ENCODE data around the gene BSN.

BSN gene

DNA sequence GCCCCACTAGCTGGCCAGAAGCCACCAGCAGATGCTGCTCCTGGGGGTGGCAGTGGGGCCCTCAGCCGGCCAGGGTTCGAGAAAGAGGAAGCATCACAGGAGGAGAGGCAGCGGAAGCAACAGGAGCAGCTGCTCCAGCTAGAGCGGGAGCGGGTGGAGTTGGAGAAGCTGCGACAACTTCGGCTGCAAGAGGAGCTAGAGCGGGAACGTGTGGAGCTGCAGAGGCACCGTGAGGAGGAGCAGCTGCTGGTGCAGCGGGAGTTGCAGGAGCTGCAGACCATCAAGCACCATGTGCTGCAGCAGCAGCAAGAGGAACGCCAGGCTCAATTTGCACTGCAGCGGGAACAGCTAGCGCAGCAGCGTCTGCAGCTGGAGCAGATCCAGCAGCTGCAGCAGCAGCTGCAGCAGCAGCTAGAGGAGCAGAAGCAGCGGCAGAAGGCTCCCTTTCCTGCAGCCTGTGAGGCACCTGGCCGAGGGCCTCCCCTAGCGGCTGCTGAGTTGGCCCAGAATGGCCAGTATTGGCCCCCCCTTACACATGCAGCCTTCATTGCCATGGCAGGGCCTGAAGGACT lies 102.3 kb downstream of the BSN start:
- DNase-seq (ENCODE audit: low spot score): no peak

DNA sequence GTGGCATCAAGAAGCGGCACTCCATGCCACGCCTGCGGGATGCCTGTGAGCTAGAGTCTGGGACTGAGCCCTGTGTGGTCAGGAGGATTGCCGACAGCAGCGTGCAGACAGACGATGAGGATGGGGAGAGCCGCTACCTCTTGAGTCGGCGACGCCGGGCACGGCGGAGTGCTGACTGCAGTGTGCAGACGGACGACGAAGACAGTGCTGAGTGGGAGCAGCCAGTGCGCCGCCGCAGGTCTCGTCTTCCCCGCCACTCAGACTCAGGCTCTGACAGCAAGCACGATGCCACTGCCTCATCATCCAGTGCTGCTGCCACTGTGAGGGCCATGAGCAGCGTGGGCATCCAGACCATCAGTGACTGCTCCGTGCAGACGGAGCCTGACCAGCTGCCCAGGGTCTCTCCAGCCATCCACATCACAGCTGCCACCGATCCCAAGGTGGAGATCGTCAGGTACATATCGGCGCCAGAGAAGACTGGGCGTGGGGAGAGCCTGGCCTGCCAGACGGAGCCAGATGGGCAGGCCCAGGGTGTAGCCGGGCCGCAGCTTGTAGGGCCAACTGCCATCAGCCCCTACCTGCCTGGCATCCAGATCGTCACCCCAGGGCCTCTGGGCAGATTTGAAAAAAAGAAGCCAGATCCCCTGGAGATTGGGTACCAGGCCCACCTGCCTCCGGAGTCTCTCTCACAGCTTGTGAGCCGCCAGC lies 103.1 kb downstream of the BSN start:
- DNase-seq (ENCODE audit: low spot score): no peak

- DNase-seq (ENCODE audit: low spot score): no peak
These were observed 104.4 kb downstream of the BSN start for GRCh38 chr3:49658711-49659110.

GRCh38 chr3:49659756-49660155 lies 105.5 kb downstream of the BSN start:
- DNase-seq (ENCODE audit: low spot score): no peak

DNA sequence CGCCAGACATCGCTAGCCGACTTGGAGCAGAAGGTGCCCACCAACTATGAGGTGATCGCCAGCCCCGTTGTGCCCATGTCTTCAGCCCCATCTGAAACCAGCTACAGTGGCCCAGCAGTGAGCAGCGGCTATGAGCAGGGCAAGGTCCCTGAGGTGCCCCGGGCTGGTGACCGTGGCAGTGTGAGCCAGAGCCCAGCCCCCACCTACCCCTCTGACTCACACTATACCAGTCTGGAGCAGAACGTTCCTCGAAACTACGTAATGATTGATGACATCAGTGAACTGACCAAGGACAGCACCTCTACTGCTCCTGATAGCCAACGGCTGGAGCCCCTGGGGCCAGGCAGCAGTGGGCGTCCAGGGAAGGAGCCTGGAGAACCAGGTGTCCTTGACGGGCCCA lies 107.0 kb downstream of the BSN start:
- DNase-seq (ENCODE audit: low spot score): no peak

GRCh38 chr3:49662021-49662420 lies 107.7 kb downstream of the BSN start:
- DNase-seq (ENCODE audit: low spot score): no peak

GRCh38 chr3:49662720-49663413 lies 108.6 kb downstream of the BSN start:
- DNase-seq (ENCODE audit: low spot score): no peak

DNA sequence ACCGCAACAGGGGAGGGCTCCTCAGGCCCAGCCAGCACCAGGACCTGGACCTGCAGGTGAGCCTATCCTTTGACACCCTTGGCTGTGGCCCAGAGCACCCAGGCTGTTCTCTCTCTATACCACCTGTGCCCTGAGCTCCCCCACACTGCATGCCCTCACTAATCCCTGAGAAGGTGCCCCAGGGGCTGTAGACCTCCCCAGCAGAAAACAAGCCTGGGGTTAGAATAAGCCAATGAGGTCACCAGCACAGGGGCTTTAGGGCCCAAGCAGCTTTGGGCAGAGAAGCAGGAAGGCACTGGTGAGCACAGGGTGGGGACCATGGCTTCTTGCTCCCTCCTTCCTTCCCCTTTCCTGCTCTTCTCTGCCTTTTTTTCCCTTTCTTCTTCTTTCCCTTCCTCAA lies 109.6 kb downstream of the BSN start:
- no peak for DNase-seq (ENCODE audit: low spot score)

DNA sequence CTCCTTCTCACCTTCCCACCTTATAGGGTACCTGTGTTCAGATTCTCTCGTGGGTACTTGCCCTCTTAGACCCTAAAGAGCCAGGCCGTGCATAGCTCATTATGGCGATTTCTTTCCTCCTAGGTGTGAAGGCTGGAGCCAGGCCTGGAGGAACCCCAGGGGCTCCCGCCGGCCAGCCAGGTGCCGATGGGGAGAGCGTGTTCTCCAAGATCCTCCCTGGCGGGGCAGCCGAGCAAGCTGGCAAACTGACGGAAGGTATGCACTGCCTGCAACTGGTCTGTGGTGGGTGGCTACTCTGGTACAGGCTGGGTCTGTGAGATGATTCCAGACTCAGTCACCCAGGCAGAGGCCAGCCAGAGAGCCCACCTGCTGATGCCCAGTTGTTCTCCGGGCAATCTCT lies 110.0 kb downstream of the BSN start:
- no peak for DNase-seq (ENCODE audit: low spot score)

DNA sequence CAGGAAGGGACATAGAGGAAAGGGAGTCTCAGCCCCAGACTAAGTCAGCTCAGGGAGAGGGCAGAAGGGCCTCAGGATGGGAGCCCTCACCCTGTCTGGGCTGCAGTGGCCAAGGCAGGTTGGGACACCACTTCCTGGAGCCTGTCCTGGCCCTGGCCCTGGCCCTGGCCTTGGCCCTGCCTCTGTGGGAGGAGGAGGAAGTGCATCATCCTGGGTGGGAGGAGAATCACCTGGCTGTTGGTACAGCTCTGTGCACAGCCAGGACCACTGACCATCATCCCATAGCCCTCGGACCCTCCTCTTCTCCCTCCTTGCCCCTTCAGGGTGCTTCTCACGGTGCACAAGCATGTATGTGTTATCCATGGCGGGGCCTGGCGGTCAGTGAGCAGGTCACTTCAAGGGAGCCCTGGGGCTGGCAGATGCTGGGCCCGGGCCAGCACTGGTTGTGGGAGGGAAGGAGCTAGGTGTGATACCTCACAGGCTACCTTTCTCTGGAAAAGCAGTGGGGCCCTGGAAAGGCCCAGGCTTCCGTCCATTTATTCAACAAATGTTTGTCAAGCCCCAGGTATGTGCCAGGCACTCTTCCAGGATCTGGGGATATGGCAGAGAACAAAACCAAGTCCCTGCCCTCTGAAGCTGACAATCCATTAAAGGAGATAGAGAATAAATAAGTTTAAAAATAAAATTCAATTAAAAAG lies 111.7 kb downstream of the BSN start:
- no peak for DNase-seq (ENCODE audit: low spot score)

- no peak for DNase-seq (ENCODE audit: low spot score)
These were observed 112.3 kb downstream of the BSN start for GRCh38 chr3:49666592-49666991.

- no peak for DNase-seq (ENCODE audit: low spot score)
These were observed 113.6 kb downstream of the BSN start for GRCh38 chr3:49667701-49668413.

- DNase-seq (ENCODE audit: low spot score): no peak
These were observed 114.1 kb downstream of the BSN start for GRCh38 chr3:49668414-49668797.

- no peak for DNase-seq (ENCODE audit: low spot score)
These were observed 114.6 kb downstream of the BSN start for GRCh38 chr3:49668861-49669260.

- DNase-seq (ENCODE audit: low spot score): no peak
These were observed 115.1 kb downstream of the BSN start for GRCh38 chr3:49669352-49669751.

DNA sequence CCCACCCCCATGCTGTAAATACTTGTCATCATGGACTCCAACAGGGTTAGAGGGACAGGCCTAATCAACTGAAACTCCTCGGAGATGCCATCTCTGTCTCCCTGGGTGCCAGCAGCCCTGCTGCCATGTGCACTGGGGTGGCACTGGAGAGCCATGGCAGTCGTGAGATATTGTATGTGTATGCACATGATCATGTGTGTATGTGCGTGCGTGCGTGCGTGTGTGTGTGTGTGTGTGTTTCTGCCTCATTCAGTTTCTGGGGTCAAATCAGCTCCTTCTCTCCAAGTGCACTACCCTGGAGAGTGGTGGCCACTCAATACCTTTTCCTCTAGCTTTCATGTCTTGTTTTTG lies 116.6 kb downstream of the BSN start:
- DNase-seq (ENCODE audit: low spot score): no peak

DNA sequence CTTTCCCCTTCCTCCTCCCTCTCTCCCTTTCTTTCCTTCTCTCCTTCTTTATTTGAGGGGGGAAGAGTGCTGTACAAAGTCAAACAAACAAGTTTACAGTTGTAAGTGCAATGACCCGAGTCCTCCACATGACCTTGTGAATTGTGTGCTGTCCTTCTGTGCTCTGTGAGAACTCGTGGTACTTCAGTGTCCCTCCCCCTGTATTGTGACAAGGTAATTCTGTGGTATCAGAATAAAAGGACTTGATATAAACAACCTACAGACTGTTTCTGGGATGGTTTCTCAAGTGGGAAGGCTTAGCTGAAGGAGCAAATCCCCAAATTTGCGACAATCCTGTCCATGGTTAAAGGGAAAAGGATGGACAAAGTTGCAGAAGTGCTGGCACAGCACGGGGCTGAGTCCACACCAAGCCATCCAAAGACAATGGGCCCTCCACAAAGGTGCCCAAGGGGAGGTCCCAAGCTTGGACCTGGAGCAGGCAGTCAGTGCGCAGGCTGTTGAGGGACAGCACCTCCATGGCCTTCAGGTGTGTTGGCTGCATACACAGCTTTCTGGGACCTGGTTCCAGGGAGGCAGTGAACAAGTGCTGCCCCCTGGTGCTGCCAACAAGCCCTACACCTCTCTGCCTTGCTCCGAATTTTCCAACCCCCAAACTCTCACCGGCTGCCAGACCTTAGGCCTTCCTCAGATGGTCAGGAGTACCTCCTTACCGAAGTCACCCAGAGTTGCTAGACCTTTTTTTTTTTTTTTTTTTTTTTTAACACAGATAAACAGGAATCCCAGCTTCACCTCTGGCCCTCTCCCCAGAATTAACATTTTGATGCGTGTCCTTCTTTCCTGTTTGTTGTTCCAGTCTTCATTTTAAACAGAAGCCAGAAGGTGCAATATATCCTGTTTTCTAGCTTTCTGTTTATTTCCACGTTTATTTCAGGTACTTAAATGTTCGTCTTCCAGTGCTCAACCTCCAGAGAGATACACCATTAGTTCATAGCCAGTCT lies 117.3 kb downstream of the BSN start:
- peak; percentile 76 for DNase-seq (ENCODE audit: low spot score)

DNA sequence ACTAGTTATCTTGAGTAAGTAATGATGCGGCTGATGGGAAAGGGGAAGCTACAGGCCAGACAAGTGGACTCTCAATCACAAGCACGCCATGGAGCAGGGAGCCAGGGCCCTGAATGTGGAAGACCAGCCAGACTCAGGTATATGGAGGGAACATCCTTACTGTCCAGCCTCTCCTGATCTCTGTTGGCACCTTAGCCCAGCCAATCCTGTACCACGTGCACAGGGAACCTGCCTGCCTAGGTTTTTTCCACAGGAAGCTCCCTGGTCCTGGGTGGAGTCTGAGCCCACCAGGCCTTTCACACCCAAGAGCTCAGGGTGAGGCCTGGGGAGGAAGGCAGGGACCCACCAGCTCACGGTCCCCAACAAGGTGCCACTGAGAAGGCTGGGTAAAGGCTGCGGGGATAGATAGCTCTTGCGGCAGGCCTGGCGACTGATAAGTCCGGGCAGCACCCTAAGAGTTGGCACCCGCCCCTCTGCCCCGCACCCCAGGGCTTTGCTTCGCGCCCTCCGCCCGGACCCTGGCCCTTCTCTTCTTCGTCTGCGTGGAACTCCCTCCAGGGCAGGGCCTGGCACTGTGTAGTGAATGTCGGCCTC lies 118.9 kb downstream of the BSN start:
- no peak for DNase-seq (ENCODE audit: low spot score)

DNA sequence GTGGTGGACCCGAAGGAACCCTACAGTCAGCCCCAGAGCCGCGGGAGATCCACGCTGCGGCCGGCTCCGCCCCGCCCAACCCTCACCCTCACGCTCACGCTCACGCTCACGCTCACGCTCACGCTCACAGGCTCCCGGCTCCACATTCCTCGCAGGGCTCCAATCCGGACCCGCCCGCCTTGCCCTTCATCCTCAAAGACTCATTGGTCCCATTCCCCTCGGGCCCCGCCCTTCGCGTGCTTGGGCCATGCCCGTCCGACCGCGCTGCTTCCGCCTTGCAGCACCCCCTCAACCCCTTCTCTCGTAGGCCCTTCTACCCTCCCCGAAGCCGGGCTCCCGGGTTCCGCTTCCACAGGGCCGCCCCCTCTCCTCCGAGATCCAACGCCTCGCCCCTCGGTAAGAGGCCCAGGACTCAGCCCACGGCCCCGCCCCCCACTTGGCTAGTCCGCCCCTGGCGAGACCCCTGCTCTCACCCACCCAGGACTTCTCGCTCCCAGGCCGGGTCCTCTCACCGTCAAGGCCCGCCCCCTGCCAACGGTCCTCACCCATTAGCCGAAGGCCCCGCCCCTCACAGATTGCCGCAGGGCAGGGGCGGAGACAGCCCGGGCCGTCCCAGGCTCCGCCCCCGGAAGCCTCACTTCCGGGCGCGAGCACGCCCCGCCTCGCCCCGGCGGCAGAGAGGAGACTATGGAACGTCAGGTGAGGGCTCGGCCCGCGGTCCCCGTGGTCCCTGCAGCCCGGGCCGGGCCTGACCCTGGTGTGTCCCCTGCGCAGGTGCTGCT lies 119.6 kb downstream of the BSN start, which contains the start of gene APEH:
Gene APEH, plus strand, starts transcription at position 637 of the 782 bp plus-strand sequence. Its CDS starts 51 bp downstream, at position 688.
- peak; percentile 98 for DNase-seq (ENCODE audit: low spot score)

GRCh38 chr3:49674497-49674983 lies 120.3 kb downstream of the BSN start:
- no peak for DNase-seq (ENCODE audit: low spot score)
